Measurements from ENCODE around the gene ANXA11. TPM values are rescaled to one million over a fixed set of nuclear protein-coding genes. Genes with fewer than 3 reads are reported as not detected.
"Not testable (repeated sequence)": the region's sequence is repeated elsewhere in the genome, so short reads cannot be mapped to it uniquely, and the experiment has no call there.

ANXA11 gene
- total and polyA plus RNA-seq, 2 experiments from 2014 or later = 92.8 to 168 TPM

DNA sequence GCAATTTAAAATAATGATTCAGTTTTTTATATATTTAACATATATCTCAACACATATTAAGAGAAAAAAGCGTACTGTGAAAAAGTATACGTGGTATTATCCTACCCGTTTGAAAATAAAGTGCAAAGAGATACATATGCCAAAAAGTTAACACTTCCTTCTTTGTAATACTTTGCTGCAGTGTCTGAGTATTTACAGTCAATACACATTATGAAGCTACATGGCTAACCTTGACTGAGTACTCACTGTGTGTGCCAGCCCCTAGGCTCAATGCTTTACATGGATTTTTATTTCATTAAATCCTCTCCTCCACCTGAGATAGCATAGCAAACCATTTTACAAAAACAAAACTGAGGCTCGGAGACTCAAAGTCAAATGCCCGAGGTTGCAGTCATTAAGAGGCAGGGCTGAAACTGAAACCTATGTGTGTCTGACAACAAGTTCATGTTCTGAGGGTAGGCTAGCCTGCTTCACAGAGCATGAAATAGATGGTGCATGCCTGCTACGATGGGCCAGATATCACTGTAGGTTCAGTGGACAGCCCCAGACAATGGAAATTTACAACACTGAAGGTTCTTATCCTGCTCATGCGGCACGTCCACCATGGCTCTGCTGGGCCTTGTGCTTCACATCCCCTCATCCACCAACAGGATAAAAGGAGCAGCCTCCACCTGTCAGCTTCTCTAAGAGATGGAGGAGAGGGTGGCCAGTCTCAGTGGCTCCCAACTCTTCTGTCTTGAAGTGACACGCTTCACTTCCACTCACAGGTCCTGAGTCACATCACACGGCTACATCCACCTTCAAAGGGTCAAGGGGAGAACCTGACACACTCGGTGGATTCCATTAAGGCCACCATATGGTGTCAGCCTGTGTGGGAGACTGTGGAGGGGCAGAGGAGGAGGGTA, 29.2 kb upstream of the ANXA11 start:
- WGBS (ENCODE audit: low lambda C conversion rate, missing lambda C conversion rate) = 85% methylated on average over 11 of the region's 11 CpGs
- H3K27ac ChIP-seq; H3K9me3 ChIP-seq (ENCODE audit: low read depth); H4K20me1 ChIP-seq (ENCODE audit: insufficient read depth, poor library complexity, severe bottlenecking); H3K9me2 ChIP-seq (replicated peaks; ENCODE audit: insufficient read depth); H3K4me3 ChIP-seq; H2AFZ ChIP-seq; H3K4me1 ChIP-seq (ENCODE audit: insufficient read depth); H3K4me2 ChIP-seq; H3K27me3 ChIP-seq; H3K36me3 ChIP-seq (replicated peaks; ENCODE audit: insufficient read depth, low read depth); DNase-seq (ENCODE audit: low spot score); H3K79me2 ChIP-seq: not testable (repeated sequence)

DNA sequence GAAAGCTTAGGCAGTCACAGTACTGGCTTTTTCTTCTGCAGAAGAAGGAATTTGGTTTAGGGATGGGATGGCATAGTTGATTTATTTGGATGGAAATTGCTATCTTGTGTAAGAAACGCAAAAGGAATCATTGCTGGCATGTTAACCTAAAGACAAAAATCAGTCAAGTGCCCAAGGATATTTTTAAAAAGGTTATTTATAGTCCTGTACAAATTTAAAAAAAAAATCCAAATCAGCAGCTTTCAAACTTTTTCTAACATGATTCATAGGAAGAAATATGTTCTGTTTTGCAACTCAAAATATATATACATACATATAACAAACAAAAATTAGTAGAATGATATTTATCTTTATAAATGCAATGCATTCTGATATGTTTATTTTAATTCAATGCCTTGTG, 28.5 kb upstream of the ANXA11 start:
- H3K4me2 ChIP-seq; DNase-seq (ENCODE audit: low spot score); H3K4me3 ChIP-seq; H3K79me2 ChIP-seq; H3K4me1 ChIP-seq (ENCODE audit: insufficient read depth); H3K27me3 ChIP-seq; H4K20me1 ChIP-seq (ENCODE audit: insufficient read depth, poor library complexity, severe bottlenecking); H3K9me2 ChIP-seq (replicated peaks; ENCODE audit: insufficient read depth); H2AFZ ChIP-seq; H3K27ac ChIP-seq; H3K9me3 ChIP-seq (ENCODE audit: low read depth); H3K36me3 ChIP-seq (replicated peaks; ENCODE audit: insufficient read depth, low read depth): not testable (repeated sequence)
- WGBS (ENCODE audit: low lambda C conversion rate, missing lambda C conversion rate) = 85% methylated on average over 1 of the region's 1 CpG

- H3K4me3 ChIP-seq; H3K4me2 ChIP-seq; H3K27ac ChIP-seq; H3K36me3 ChIP-seq (replicated peaks; ENCODE audit: insufficient read depth, low read depth); H3K79me2 ChIP-seq; DNase-seq (ENCODE audit: low spot score); H3K9me3 ChIP-seq (ENCODE audit: low read depth); H4K20me1 ChIP-seq (ENCODE audit: insufficient read depth, poor library complexity, severe bottlenecking); H2AFZ ChIP-seq; H3K27me3 ChIP-seq; H3K9me2 ChIP-seq (replicated peaks; ENCODE audit: insufficient read depth); H3K4me1 ChIP-seq (ENCODE audit: insufficient read depth): not testable (repeated sequence)
- WGBS (ENCODE audit: low lambda C conversion rate, missing lambda C conversion rate) = 94% methylated on average over 4 of the region's 4 CpGs
Observed at GRCh38 chr10:80226723-80227122, 21.4 kb upstream of the ANXA11 start.

- H3K79me2 ChIP-seq; H3K27ac ChIP-seq; H3K4me2 ChIP-seq; H3K27me3 ChIP-seq; H3K36me3 ChIP-seq (replicated peaks; ENCODE audit: insufficient read depth, low read depth); H3K9me2 ChIP-seq (replicated peaks; ENCODE audit: insufficient read depth); DNase-seq (ENCODE audit: low spot score); H4K20me1 ChIP-seq (ENCODE audit: insufficient read depth, poor library complexity, severe bottlenecking); H3K9me3 ChIP-seq (ENCODE audit: low read depth); H2AFZ ChIP-seq; H3K4me3 ChIP-seq; H3K4me1 ChIP-seq (ENCODE audit: insufficient read depth): not testable (repeated sequence)
- WGBS (ENCODE audit: low lambda C conversion rate, missing lambda C conversion rate) = 100% methylated on average over 2 of the region's 5 CpGs
Observed at GRCh38 chr10:80223031-80223419, 17.7 kb upstream of the ANXA11 start.

- not testable (repeated sequence) for DNase-seq (ENCODE audit: low spot score); H3K79me2 ChIP-seq; H3K4me2 ChIP-seq; H3K9me2 ChIP-seq (replicated peaks; ENCODE audit: insufficient read depth); H3K27me3 ChIP-seq; H2AFZ ChIP-seq; H3K4me3 ChIP-seq; H3K4me1 ChIP-seq (ENCODE audit: insufficient read depth); H3K9me3 ChIP-seq (ENCODE audit: low read depth); H4K20me1 ChIP-seq (ENCODE audit: insufficient read depth, poor library complexity, severe bottlenecking); H3K27ac ChIP-seq; H3K36me3 ChIP-seq (replicated peaks; ENCODE audit: insufficient read depth, low read depth)
- 86% methylated on average over 1 of the region's 1 CpG for WGBS (ENCODE audit: low lambda C conversion rate, missing lambda C conversion rate)
Observed at GRCh38 chr10:80218878-80219277, 13.5 kb upstream of the ANXA11 start.

GRCh38 chr10:80214368-80214982, 9.1 kb upstream of the ANXA11 start:
- H3K4me1 ChIP-seq (ENCODE audit: insufficient read depth); H3K27ac ChIP-seq; H3K9me3 ChIP-seq (ENCODE audit: low read depth); H3K27me3 ChIP-seq; DNase-seq (ENCODE audit: low spot score); H3K9me2 ChIP-seq (replicated peaks; ENCODE audit: insufficient read depth); H3K4me2 ChIP-seq; H3K36me3 ChIP-seq (replicated peaks; ENCODE audit: insufficient read depth, low read depth); H4K20me1 ChIP-seq (ENCODE audit: insufficient read depth, poor library complexity, severe bottlenecking); H2AFZ ChIP-seq; H3K4me3 ChIP-seq: not testable (repeated sequence)
- WGBS (ENCODE audit: low lambda C conversion rate, missing lambda C conversion rate) = 87% methylated on average over 5 of the region's 5 CpGs
- peaks cover 10% of the 10 kb centered on the region for H3K79me2 ChIP-seq

GRCh38 chr10:80212535-80213115, 7.3 kb upstream of the ANXA11 start:
- WGBS (ENCODE audit: low lambda C conversion rate, missing lambda C conversion rate) = 39% methylated on average over 4 of the region's 4 CpGs
- not testable (repeated sequence) for H3K4me3 ChIP-seq; H2AFZ ChIP-seq; H3K27ac ChIP-seq; H3K9me3 ChIP-seq (ENCODE audit: low read depth); DNase-seq (ENCODE audit: low spot score); H4K20me1 ChIP-seq (ENCODE audit: insufficient read depth, poor library complexity, severe bottlenecking); H3K4me2 ChIP-seq; H3K27me3 ChIP-seq; H3K9me2 ChIP-seq (replicated peaks; ENCODE audit: insufficient read depth); H3K36me3 ChIP-seq (replicated peaks; ENCODE audit: insufficient read depth, low read depth)
- Histone ChIP-seq H3K79me2 (peaks cover 21% of the 10 kb centered on the region), H3K4me1 (ENCODE audit: insufficient read depth) (peaks cover 18% of the 10 kb centered on the region)

Data from hepatocyte (in vitro differentiated cells).